ENCODE results near the gene MRPS18C. TPM values are rescaled to one million over a fixed set of nuclear protein-coding genes. Genes with fewer than 3 reads are reported as not detected.

MRPS18C gene
- total and polyA plus RNA-seq, 10 of the 15 experiments (the other 5 are each of a cell fraction or from before 2014, with no cell fraction given): 38.0 to 283 (median 78.8) TPM

DNA sequence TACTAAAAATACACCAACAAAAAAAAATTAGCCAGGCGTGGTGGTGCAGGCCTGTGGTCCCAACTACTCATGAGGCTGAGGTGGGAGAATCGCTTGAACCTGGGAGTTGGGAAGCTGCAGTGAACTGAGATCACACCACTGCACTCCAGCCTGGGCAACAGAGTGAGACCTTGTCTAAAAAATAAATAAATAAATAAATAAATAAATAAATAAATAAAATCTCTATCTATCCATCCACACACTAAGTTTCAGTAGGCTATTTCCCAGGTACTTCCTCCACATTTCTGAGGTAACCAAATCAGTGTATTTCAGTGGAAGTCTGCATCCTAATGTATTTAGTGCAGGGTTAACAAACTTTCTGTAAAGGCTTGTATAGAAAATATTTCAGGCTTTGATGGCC, 18.1 kb downstream of the MRPS18C start:
- H3K9ac ChIP-seq (ENCODE audit: control insufficient read depth, insufficient read depth, low read length): no peak overlapping the region
- H3K4me3 ChIP-seq: no peak overlapping the region
- intact Hi-C loops (cut with micrococcal nuclease; ENCODE audit: unreplicated experiment) (no loop called here), in situ Hi-C loops (cut with MboI) (no loop called here)
- H3K4me2 ChIP-seq (ENCODE audit: control insufficient read depth, insufficient read depth): no peak overlapping the region
- CTCF ChIA-PET: interaction anchor here (1.0 to 1.3 kb wide), 2 partner anchors 35 to 84 kb away, joined by 3 to 4 read pairs; no protein-coding TSS in a partner anchor
- H4K20me1 ChIP-seq (ENCODE audit: control insufficient read depth, insufficient read depth): no peaks in the 10 kb centered on the region
- TF ChIP-seq CEBPB (IDR thresholded peaks at IDR 0.05; ENCODE audit: borderline replicate concordance in 1 of 2, low read depth in 2 of 2, low read length in 2 of 2) (no peak), CREB1 (IDR thresholded peaks at IDR 0.05; ENCODE audit: low read depth) (no peak)
- no peaks in the 10 kb centered on the region; a peak in 1 of 4 replicates for H3K36me3 ChIP-seq (ENCODE audit: control insufficient read depth in 2 of 2, insufficient read depth in 2 of 2, low read length in 1 of 2)
- ATAC-seq (no peak), DNase-seq (ENCODE audit: low read depth, low spot score) (no peak), FAIRE-seq (no peak)
- no TSS peak for BruUV-seq (replicated peaks)
- WGBS (ENCODE audit: insufficient coverage, insufficient replicate concordance, low lambda C conversion rate, missing lambda C conversion rate): 86% methylated on average over 2 of the region's 2 CpGs
- POLR2A ChIA-PET: interaction anchor here (0.5 to 1.0 kb wide), 2 partner anchors 8 to 15 kb away, joined by 3 to 4 read pairs; no protein-coding TSS in a partner anchor
- H3K4me1 ChIP-seq (ENCODE audit: control insufficient read depth, insufficient read depth, low read length): no peaks in the 10 kb centered on the region
- no peaks in the 10 kb centered on the region for H3K9me3 ChIP-seq (replicated peaks; ENCODE audit: control insufficient read depth, insufficient read depth, low read length)
- no peaks in the 10 kb centered on the region for H3K27me3 ChIP-seq (replicated peaks in 1 of 2; ENCODE audit: control insufficient read depth in 2 of 2, insufficient read depth in 2 of 2, low read length in 1 of 2)
- SMC1A ChIA-PET (ENCODE audit: uncharacterized antibody, unreplicated experiment): no interaction called here
- H3K79me2 ChIP-seq (ENCODE audit: control insufficient read depth, insufficient read depth, low read length): no peaks in the 10 kb centered on the region
- H3K27ac ChIP-seq (ENCODE audit: control insufficient read depth, insufficient read depth): no peak overlapping the region
- H2AFZ ChIP-seq (ENCODE audit: control insufficient read depth, low read depth, low read length): no peak overlapping the region
- RAD21 ChIA-PET (ENCODE audit: unreplicated experiment): no interaction called here

DNA sequence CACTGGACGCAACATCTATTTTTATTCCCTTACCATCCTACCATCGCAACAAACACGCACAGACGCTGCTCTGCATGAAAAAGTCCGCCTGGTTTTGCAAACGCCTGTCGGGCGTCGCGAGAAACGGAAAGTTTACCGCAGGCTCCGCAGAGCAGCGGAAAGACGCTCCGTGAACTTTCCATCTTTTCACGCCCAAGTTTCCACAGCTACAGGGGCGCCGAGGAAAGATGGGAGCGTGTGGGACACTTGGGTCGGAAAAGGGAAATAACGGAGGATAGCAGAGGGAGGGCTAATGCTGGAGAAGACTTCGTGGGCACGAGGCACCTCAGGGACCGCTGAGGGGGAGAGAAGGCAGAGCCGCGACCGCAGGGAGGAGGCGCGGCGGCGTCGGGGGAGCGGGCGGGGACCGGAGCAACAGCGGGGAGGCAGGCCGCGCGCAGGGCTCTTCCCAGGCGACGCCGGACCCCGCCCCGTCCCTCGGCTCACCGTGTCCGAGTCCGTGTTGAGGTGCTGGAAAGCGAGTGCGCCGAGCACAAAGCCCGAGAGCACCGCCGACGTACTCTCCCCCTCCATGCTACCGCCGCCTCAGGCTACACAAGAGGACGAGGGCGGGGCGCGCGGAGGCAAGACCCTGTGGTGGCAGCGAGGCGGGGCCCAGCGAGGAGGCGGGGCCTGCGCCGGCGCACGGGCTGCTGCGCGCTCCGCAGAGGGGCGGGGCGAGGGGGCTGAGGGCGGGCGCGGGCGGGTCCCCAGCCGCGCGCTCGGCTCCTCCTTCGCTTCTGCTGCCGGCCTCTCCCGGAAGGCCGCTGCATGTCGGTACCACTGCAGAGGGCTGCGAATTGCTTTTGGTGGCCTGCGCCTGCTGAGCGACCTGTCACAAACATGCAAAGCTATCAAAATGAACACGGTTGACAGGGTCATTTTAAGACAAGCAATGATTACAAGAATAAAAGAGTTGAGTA, 28.9 kb downstream of the MRPS18C start, which contains the start of gene ABRAXAS1:
Gene ABRAXAS1 (minus strand): TSS at position 601 of the 962 bp plus-strand sequence. CDS start 28 bp downstream, at position 573.
- Histone ChIP-seq H3K4me2 (ENCODE audit: control insufficient read depth, insufficient read depth) (peak within 1 kb of the TSS; percentile 93), H3K9ac (ENCODE audit: control insufficient read depth, insufficient read depth, low read length) (peak within 1 kb of the TSS; percentile 59), H3K27me3 (replicated peaks in 1 of 2; ENCODE audit: control insufficient read depth in 2 of 2, insufficient read depth in 2 of 2, low read length in 1 of 2) (no peaks in the 10 kb centered on the region), H3K79me2 (ENCODE audit: control insufficient read depth, insufficient read depth, low read length) (no peaks in the 10 kb centered on the region), H3K36me3 (ENCODE audit: control insufficient read depth in 2 of 2, insufficient read depth in 2 of 2, low read length in 1 of 2) (no peaks in the 10 kb centered on the region), H4K20me1 (ENCODE audit: control insufficient read depth, insufficient read depth) (no peaks in the 10 kb centered on the region), H3K9me3 (replicated peaks; ENCODE audit: control insufficient read depth, insufficient read depth, low read length) (no peaks in the 10 kb centered on the region), H3K27ac (ENCODE audit: control insufficient read depth, insufficient read depth) (peak within 1 kb of the TSS; percentile 24), H2AFZ (ENCODE audit: control insufficient read depth, low read depth, low read length) (peak within 1 kb of the TSS; percentile 98), H3K4me1 (ENCODE audit: control insufficient read depth, insufficient read depth, low read length) (peaks cover 6% of the 10 kb centered on the region; the same call in 1 of the 2 replicates), H3K4me3 (peak within 1 kb of the TSS; percentile 75)
- TSS peak; percentile 80 for BruUV-seq (replicated peaks)
- ChIA-PET CTCF (interaction anchor here (0.7 to 1.2 kb wide), 3 partner anchors 8 to 367 kb away, joined by 3 read pairs; no protein-coding TSS in a partner anchor), POLR2A (interaction anchor here (1.1 kb wide), 1 partner anchor 26 kb away, joined by 5 read pairs; no protein-coding TSS in a partner anchor), SMC1A (ENCODE audit: uncharacterized antibody, unreplicated experiment) (interaction anchor here (0.8 to 2.0 kb wide), 5 partner anchors 12 to 41 kb away, joined by 3 to 7 read pairs (median 3); partner anchors contain the start of genes HELQ and MRPS18C), RAD21 (ENCODE audit: unreplicated experiment) (interaction anchor here (0.8 to 0.9 kb wide), 2 partner anchors 12 to 158 kb away, joined by 3 read pairs; no protein-coding TSS in a partner anchor)
- 2% methylated on average over 55 of the region's 93 CpGs for WGBS (ENCODE audit: insufficient coverage, insufficient replicate concordance, low lambda C conversion rate, missing lambda C conversion rate)
- DNase-seq (ENCODE audit: low read depth, low spot score) (peak; percentile 45), FAIRE-seq (peak; percentile 80), ATAC-seq (peak; percentile 98)
- in situ Hi-C loops (cut with MboI) (no loop called here), intact Hi-C loops (cut with micrococcal nuclease; ENCODE audit: unreplicated experiment) (loop anchor here (2.0 kb wide), 1 partner anchor 28 kb away; the partner anchor contains the start of gene MRPS18C)
- TF ChIP-seq POLR2AphosphoS5 (IDR thresholded peaks at IDR 0.05; ENCODE audit: low read length): peak; percentile 92
- peak; percentile 14; the same call in 1 of the 2 replicates for TF ChIP-seq MXI1 (IDR thresholded peaks at IDR 0.05; ENCODE audit: low read depth, low read length)
- no peak for TF ChIP-seq ATF7 (IDR thresholded peaks at IDR 0.05; ENCODE audit: low read depth)
- TF ChIP-seq, protein P1, sequence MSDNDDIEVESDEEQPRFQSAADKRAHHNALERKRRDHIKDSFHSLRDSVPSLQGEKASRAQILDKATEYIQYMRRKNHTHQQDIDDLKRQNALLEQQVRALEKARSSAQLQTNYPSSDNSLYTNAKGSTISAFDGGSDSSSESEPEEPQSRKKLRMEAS (IDR thresholded peaks at IDR 0.05; ENCODE audit: low read depth, low read length): peak; percentile 76
- TF ChIP-seq KAT2A (conservative IDR thresholded peaks at IDR 0.05; ENCODE audit: control insufficient read depth, low read depth, low read length): no peak
- TF ChIP-seq ZNF207 (IDR thresholded peaks at IDR 0.05; ENCODE audit: borderline replicate concordance): 0 out of 2 replicates have a peak, but pooled peaks have one; percentile 26
- TF ChIP-seq, protein P2, sequence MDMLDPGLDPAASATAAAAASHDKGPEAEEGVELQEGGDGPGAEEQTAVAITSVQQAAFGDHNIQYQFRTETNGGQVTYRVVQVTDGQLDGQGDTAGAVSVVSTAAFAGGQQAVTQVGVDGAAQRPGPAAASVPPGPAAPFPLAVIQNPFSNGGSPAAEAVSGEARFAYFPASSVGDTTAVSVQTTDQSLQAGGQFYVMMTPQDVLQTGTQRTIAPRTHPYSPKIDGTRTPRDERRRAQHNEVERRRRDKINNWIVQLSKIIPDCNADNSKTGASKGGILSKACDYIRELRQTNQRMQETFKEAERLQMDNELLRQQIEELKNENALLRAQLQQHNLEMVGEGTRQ (IDR thresholded peaks at IDR 0.05; ENCODE audit: borderline replicate concordance, low read depth, low read length): no peak
- TF ChIP-seq IKZF1 (conservative IDR thresholded peaks at IDR 0.05): peak; percentile 98
- TF ChIP-seq KDM1A (IDR thresholded peaks at IDR 0.05; ENCODE audit: borderline replicate concordance): no peak
- TF ChIP-seq BACH1 (IDR thresholded peaks at IDR 0.05; ENCODE audit: borderline replicate concordance): peak; percentile 75
- TF ChIP-seq STAT3 (IDR thresholded peaks at IDR 0.05; ENCODE audit: low read depth, low read length): no peak
- 0 out of 2 replicates have a peak, but pooled peaks have one; percentile 46 for TF ChIP-seq ZBED1 (IDR thresholded peaks at IDR 0.05; ENCODE audit: borderline replicate concordance)
- TF ChIP-seq RAD51 (IDR thresholded peaks at IDR 0.05): no peak

Measured in GM12878 (cell line).